ENCODE data around the gene IBA57.

The IBA57 gene

GRCh38 chr1:228149406-228150119 lies 16.0 kb upstream of the IBA57 start, which contains the start of gene GJC2:
TSS of gene GJC2 (plus strand) at chr1:228149930. CDS start at chr1:228157759, 7,829 bp downstream.
- TF ChIP-seq PPARA (CRISPR knock-in tag; IDR thresholded peaks at IDR 0.05; ENCODE audit: borderline replicate concordance) (no peak), SNAI2 (CRISPR knock-in tag; IDR thresholded peaks at IDR 0.05) (no peak), ZC3H10 (CRISPR knock-in tag; IDR thresholded peaks at IDR 0.05) (no peak), ARNTL (CRISPR knock-in tag; IDR thresholded peaks at IDR 0.05; ENCODE audit: borderline replicate concordance, low read depth) (no peak), TSHZ2 (CRISPR knock-in tag; IDR thresholded peaks at IDR 0.05) (no peak), ZNF8 (CRISPR knock-in tag; IDR thresholded peaks at IDR 0.05) (no peak), ZNF70 (CRISPR knock-in tag; IDR thresholded peaks at IDR 0.05) (no peak), RARB (CRISPR knock-in tag; IDR thresholded peaks at IDR 0.05) (no peak), ZFP3 (CRISPR knock-in tag; IDR thresholded peaks at IDR 0.05) (no peak), CSDC2 (CRISPR knock-in tag; IDR thresholded peaks at IDR 0.05) (no peak), ZFP30 (CRISPR knock-in tag; IDR thresholded peaks at IDR 0.05) (no peak), TOX (CRISPR knock-in tag; IDR thresholded peaks at IDR 0.05; ENCODE audit: borderline replicate concordance) (no peak), OSR1 (CRISPR knock-in tag; IDR thresholded peaks at IDR 0.05) (no peak), BACH2 (CRISPR knock-in tag; IDR thresholded peaks at IDR 0.05; ENCODE audit: borderline replicate concordance) (no peak), GLIS3 (CRISPR knock-in tag; IDR thresholded peaks at IDR 0.05) (no peak), ISL1 (CRISPR knock-in tag; IDR thresholded peaks at IDR 0.05) (no peak)
- TF ChIP-seq, protein P1, sequence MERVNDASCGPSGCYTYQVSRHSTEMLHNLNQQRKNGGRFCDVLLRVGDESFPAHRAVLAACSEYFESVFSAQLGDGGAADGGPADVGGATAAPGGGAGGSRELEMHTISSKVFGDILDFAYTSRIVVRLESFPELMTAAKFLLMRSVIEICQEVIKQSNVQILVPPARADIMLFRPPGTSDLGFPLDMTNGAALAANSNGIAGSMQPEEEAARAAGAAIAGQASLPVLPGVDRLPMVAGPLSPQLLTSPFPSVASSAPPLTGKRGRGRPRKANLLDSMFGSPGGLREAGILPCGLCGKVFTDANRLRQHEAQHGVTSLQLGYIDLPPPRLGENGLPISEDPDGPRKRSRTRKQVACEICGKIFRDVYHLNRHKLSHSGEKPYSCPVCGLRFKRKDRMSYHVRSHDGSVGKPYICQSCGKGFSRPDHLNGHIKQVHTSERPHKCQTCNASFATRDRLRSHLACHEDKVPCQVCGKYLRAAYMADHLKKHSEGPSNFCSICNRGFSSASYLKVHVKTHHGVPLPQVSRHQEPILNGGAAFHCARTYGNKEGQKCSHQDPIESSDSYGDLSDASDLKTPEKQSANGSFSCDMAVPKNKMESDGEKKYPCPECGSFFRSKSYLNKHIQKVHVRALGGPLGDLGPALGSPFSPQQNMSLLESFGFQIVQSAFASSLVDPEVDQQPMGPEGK (CRISPR knock-in tag; IDR thresholded peaks at IDR 0.05; ENCODE audit: borderline replicate concordance), result no peak
- TF ChIP-seq, protein P2, sequence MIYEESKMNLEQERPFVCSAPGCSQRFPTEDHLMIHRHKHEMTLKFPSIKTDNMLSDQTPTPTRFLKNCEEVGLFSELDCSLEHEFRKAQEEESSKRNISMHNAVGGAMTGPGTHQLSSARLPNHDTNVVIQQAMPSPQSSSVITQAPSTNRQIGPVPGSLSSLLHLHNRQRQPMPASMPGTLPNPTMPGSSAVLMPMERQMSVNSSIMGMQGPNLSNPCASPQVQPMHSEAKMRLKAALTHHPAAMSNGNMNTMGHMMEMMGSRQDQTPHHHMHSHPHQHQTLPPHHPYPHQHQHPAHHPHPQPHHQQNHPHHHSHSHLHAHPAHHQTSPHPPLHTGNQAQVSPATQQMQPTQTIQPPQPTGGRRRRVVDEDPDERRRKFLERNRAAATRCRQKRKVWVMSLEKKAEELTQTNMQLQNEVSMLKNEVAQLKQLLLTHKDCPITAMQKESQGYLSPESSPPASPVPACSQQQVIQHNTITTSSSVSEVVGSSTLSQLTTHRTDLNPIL (CRISPR knock-in tag; IDR thresholded peaks at IDR 0.05; ENCODE audit: low read depth), result no peak
- TF ChIP-seq, protein P3, sequence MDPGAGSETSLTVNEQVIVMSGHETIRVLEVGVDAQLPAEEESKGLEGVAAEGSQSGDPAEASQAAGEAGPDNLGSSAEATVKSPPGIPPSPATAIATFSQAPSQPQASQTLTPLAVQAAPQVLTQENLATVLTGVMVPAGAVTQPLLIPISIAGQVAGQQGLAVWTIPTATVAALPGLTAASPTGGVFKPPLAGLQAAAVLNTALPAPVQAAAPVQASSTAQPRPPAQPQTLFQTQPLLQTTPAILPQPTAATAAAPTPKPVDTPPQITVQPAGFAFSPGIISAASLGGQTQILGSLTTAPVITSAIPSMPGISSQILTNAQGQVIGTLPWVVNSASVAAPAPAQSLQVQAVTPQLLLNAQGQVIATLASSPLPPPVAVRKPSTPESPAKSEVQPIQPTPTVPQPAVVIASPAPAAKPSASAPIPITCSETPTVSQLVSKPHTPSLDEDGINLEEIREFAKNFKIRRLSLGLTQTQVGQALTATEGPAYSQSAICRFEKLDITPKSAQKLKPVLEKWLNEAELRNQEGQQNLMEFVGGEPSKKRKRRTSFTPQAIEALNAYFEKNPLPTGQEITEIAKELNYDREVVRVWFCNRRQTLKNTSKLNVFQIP (CRISPR knock-in tag; IDR thresholded peaks at IDR 0.05; ENCODE audit: borderline replicate concordance, low read depth), result no peak
- TF ChIP-seq, protein P4, sequence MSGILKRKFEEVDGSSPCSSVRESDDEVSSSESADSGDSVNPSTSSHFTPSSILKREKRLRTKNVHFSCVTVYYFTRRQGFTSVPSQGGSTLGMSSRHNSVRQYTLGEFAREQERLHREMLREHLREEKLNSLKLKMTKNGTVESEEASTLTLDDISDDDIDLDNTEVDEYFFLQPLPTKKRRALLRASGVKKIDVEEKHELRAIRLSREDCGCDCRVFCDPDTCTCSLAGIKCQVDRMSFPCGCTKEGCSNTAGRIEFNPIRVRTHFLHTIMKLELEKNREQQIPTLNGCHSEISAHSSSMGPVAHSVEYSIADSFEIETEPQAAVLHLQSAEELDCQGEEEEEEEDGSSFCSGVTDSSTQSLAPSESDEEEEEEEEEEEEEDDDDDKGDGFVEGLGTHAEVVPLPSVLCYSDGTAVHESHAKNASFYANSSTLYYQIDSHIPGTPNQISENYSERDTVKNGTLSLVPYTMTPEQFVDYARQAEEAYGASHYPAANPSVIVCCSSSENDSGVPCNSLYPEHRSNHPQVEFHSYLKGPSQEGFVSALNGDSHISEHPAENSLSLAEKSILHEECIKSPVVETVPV (CRISPR knock-in tag; IDR thresholded peaks at IDR 0.05), result no peak
- ATAC-seq, result peak; percentile 5

DNA sequence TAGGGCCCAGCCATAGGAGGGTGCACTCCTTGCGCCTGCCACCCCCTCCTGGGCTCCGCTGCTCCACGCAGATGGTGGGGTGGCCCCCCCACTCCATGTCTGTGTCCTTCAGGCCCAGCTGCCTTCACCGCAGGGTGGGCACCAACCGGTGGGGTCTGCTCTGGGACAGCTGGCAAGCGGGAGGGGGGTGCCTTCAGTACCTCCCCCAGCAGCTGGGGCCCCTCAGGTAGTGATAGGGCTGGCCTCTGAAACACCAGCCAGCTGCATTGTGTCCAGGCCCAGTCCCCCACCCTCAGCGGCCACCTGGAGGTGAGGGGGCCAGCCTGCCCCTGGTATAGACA lies 15.5 kb upstream of the IBA57 start:
- peak; percentile 5 for ATAC-seq

More for the DNA sequence above, 15.5 kb upstream of the IBA57 start:
- TF ChIP-seq PPARA (CRISPR knock-in tag; IDR thresholded peaks at IDR 0.05; ENCODE audit: borderline replicate concordance) (no peak), CSDC2 (CRISPR knock-in tag; IDR thresholded peaks at IDR 0.05) (no peak), OSR1 (CRISPR knock-in tag; IDR thresholded peaks at IDR 0.05) (no peak)
